ENCODE measurements around the gene ATN1.

The ATN1 gene

GRCh38 chr12:6946920-6947374 lies 19.2 kb downstream of the ATN1 start:
- DNase-seq: no peak

- DNase-seq: no peak
Measured at GRCh38 chr12:6947615-6948014, 19.9 kb downstream of the ATN1 start.

- DNase-seq: peak; percentile 62
Measured at GRCh38 chr12:6948873-6949594, 21.3 kb downstream of the ATN1 start.

- DNase-seq: no peak
Measured at GRCh38 chr12:6950401-6950801, 22.6 kb downstream of the ATN1 start.

GRCh38 chr12:6950811-6951540 lies 23.2 kb downstream of the ATN1 start, which contains the start of gene PTPN6:
Gene PTPN6, plus strand, starts transcription at chr12:6951356. Its CDS starts 157 bp downstream, at chr12:6951513.
- peak; percentile 67 for DNase-seq

GRCh38 chr12:6951551-6952120 lies 23.9 kb downstream of the ATN1 start:
- no peak for DNase-seq

- no peak for DNase-seq
Measured at GRCh38 chr12:6952121-6952862, 24.5 kb downstream of the ATN1 start.

- DNase-seq: no peak
Measured at GRCh38 chr12:6952863-6953441, 25.2 kb downstream of the ATN1 start.

- peak; percentile 84 for DNase-seq
Measured at GRCh38 chr12:6953442-6954315, 25.9 kb downstream of the ATN1 start.

- no peak for DNase-seq
Measured at GRCh38 chr12:6954316-6955107, 26.8 kb downstream of the ATN1 start.

- no peak for DNase-seq
Measured at GRCh38 chr12:6955108-6956020, 27.6 kb downstream of the ATN1 start.

- DNase-seq: no peak
Measured at GRCh38 chr12:6956021-6956727, 28.4 kb downstream of the ATN1 start.

GRCh38 chr12:6957151-6957701 lies 29.5 kb downstream of the ATN1 start:
- peak; percentile 62 for DNase-seq

GRCh38 chr12:6957741-6958608 lies 30.2 kb downstream of the ATN1 start:
- no peak for DNase-seq

- no peak for DNase-seq
Measured at GRCh38 chr12:6958609-6959057, 30.9 kb downstream of the ATN1 start.

GRCh38 chr12:6959058-6959804 lies 31.5 kb downstream of the ATN1 start:
- DNase-seq: peak; percentile 89
